ENCODE measurements around the gene TMEM82. TPM values are rescaled to one million over a fixed set of nuclear protein-coding genes. Genes with fewer than 3 reads are reported as not detected.

TMEM82 gene
- total and polyA plus RNA-seq, 9 of the 15 experiments (the other 6 are each of a cell fraction or from before 2014, with no cell fraction given) = not detected

- peaks cover 0 to 19% of the 10 kb centered on the region in 2 experiments; a peak in 3 of 5 replicates for H3K4me1 ChIP-seq (replicated peaks in 1 of 2; ENCODE audit: control insufficient read depth in 2 of 2, insufficient read depth in 2 of 2, low read length in 2 of 2)
- no peaks in the 10 kb centered on the region for H3K9me1 ChIP-seq (ENCODE audit: control insufficient read depth, insufficient read depth, low read length)
- no peaks in the 10 kb centered on the region for H3K79me2 ChIP-seq (ENCODE audit: control insufficient read depth, insufficient read depth, low read length)
- no peak for ATAC-seq
- in situ Hi-C loops (cut with MboI) = no loop called here
- 4% methylated on average over 7 of the region's 7 CpGs for WGBS (ENCODE audit: insufficient coverage, low coverage, missing lambda C conversion rate)
- H3K27ac ChIP-seq (ENCODE audit: extremely low read depth, low read depth, low read length) = no peak overlapping the region
- POLR2A ChIA-PET = interaction anchor here (0.6 to 1.0 kb wide), 2 partner anchors 9 to 741 kb away, joined by 3 to 4 read pairs; no protein-coding TSS in a partner anchor
- CTCF ChIA-PET (ENCODE audit: low intra/inter-chr PET ratio) = no interaction called here
- TF ChIP-seq CCNT2 (IDR thresholded peaks at IDR 0.05; ENCODE audit: borderline replicate concordance, extremely low read depth, insufficient read length, low read depth, low read length) (no peak), MYC (IDR thresholded peaks at IDR 0.05; ENCODE audit: low read depth, low read length) (no peak), MYC (CRISPR knock-in tag; IDR thresholded peaks at IDR 0.05; ENCODE audit: borderline replicate concordance, low read depth) (no peak), JUND (IDR thresholded peaks at IDR 0.05; ENCODE audit: borderline replicate concordance, low read depth, low read length) (no peak), JUND (tag; IDR thresholded peaks at IDR 0.05; ENCODE audit: borderline replicate concordance, low read depth, low read length) (no peak), ZNF764 (CRISPR knock-in tag; IDR thresholded peaks at IDR 0.05; ENCODE audit: low read depth) (no peak), HNRNPLL (IDR thresholded peaks at IDR 0.05; ENCODE audit: low read depth, low read length, poor library complexity, severe bottlenecking) (no peak), FUS (optimal IDR thresholded peaks at IDR 0.05; ENCODE audit: low read depth, low read length) (no peak), ID3 (CRISPR knock-in tag; IDR thresholded peaks at IDR 0.05) (no peak), ID3 (tag; IDR thresholded peaks at IDR 0.05) (no peak), ZNF444 (CRISPR knock-in tag; IDR thresholded peaks at IDR 0.05) (no peak), ZFP36 (IDR thresholded peaks at IDR 0.05; ENCODE audit: low read depth, low read length, partially characterized antibody) (no peak), RBM17 (IDR thresholded peaks at IDR 0.05; ENCODE audit: borderline replicate concordance, low read depth, low read length) (no peak), PHF8 (IDR thresholded peaks at IDR 0.05; ENCODE audit: borderline replicate concordance, low read length) (no peak), HDAC2 (IDR thresholded peaks at IDR 0.05) (no peak)
- intact Hi-C loops (cut with micrococcal nuclease) = no loop called here
- H3K9me3 ChIP-seq (replicated peaks; ENCODE audit: control insufficient read depth, insufficient read depth, low read depth, low read length) = no peaks in the 10 kb centered on the region; the same call in 1 of the 2 replicates
- DNase-seq (ENCODE audit: extremely low read depth in 1 of 4, low spot score in 3 of 4) = no peak
- no TSS peak for BruUV-seq (replicated peaks)
- 0 out of 4 replicates have a peak overlapping the region, but pooled peaks of 1 of the 2 experiments have one; percentile 43 for H3K9ac ChIP-seq (ENCODE audit: insufficient read depth in 1 of 2, low read depth in 2 of 2, low read length in 2 of 2)
- H4K20me1 ChIP-seq (replicated peaks; ENCODE audit: control insufficient read depth, insufficient read depth, low read length) = 0 out of 2 replicates have a peak, but pooled peaks cover 3% of the 10 kb centered on the region
- no peak overlapping the region for H3K4me3 ChIP-seq
- peaks cover 27 to 71% of the 10 kb centered on the region in 2 experiments for H3K27me3 ChIP-seq (ENCODE audit: control insufficient read depth in 2 of 2, insufficient read depth in 2 of 2, low read length in 2 of 2)
- no peak for FAIRE-seq
- H2AFZ ChIP-seq (ENCODE audit: low read depth, low read length) = no peak overlapping the region
- H3K36me3 ChIP-seq (ENCODE audit: control insufficient read depth, insufficient read depth, low read length) = no peaks in the 10 kb centered on the region
- H3K4me2 ChIP-seq (ENCODE audit: insufficient read depth, low read length) = no peak overlapping the region
Observed at GRCh38 chr1:15768388-15768787, 26.1 kb downstream of the TMEM82 start.
